Lower lobe of right lung (tissue), 2 donors: ENCODE measurements around the gene APOA4. TPM values are rescaled to one million over a fixed set of nuclear protein-coding genes. Genes with fewer than 3 reads are reported as not detected.

Experiments used
- ATAC-seq, 2 donors: fragments of 200-7000 bp; cut with Tn5 transposase; one replicate each; pipeline ENCODE4 v1.9.1; 2020 to 2022; ENCODE audit warnings: mild to moderate bottlenecking in 2 of 2, moderate library complexity in 2 of 2
- DNase-seq: peaks from one replicate; pipeline ENCODE4 v3.0.0-alpha.2; 2020
- H3K27ac ChIP-seq: fragments of 200-600 bp; one replicate; pipeline ENCODE4 v1.8.0; 2022
- H3K27me3 ChIP-seq: fragments of 200-600 bp; one replicate; pipeline ENCODE4 v1.8.0; 2022; ENCODE audit warnings: low read depth
- H3K36me3 ChIP-seq: fragments of 200-600 bp; one replicate; pipeline ENCODE4 v1.8.0; 2022; ENCODE audit warnings: mild to moderate bottlenecking
- H3K4me1 ChIP-seq: fragments of 200-600 bp; one replicate; pipeline ENCODE4 v1.8.0; 2022
- H3K4me3 ChIP-seq: fragments of 200-600 bp; one replicate; pipeline ENCODE4 v1.8.0; 2022; ENCODE audit warnings: mild to moderate bottlenecking
- H3K9me3 ChIP-seq: fragments of 200-600 bp; one replicate; pipeline ENCODE4 v1.8.0; 2022
- intact Hi-C: fragments of 100-400 bp; cut with DNase I; formaldehyde crosslinking; loops from one replicate; pipeline ENCODE4 v1.11.0; 2022
- total RNA-seq: library from RNA; stranded (reverse); fragmentation: NEBNext Ultra II Directional; extraction: Animal tissue kit (Norgen Biotek cat#: 25700); gene quantifications from one replicate; pipeline ENCODE4 v1.2.1, GENCODE V29; 2021
- TF ChIP-seq, protein P1 (sequence below): fragments of 200-600 bp; IDR thresholded peaks from one replicate; pipeline ENCODE4 v1.8.0; 2022; ENCODE audit warnings: antibody characterized with exemption, mild to moderate bottlenecking
- donor health status: DM: no; HTN: yes; CAD: no; lungs with severe emphysema.

The APOA4 gene
- total RNA-seq, 1 donor from 2014 or later, result not detected

DNA sequence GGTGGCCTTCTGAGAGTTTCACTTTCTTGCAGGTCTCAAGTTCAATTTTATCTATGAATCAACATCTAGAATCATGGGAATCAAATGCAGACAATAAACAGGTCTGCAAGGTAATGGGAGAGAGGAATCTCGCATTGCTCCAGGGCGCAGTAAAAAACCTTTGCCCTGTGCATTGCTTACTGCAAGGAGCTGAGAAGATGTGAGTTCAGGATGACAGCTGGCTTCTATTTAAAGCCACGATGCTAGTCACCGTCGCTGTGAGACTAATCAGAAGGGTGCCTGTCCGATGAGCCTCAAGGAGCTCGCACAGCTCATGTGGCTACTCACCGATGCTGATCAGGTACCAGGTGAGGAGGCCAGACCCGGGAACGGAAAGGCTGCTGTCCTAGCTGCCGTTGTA is 44.5 kb upstream of the APOA4 start:
- peaks cover 100% of the 10 kb centered on the region for H3K36me3 ChIP-seq
- no peak overlapping the region for H3K27ac ChIP-seq
- no peak for DNase-seq
- no peaks in the 10 kb centered on the region for H3K4me1 ChIP-seq
- H3K27me3 ChIP-seq, result no peaks in the 10 kb centered on the region
- intact Hi-C loops, result no loop called here
- ATAC-seq, result no peak
- TF ChIP-seq, protein P1, sequence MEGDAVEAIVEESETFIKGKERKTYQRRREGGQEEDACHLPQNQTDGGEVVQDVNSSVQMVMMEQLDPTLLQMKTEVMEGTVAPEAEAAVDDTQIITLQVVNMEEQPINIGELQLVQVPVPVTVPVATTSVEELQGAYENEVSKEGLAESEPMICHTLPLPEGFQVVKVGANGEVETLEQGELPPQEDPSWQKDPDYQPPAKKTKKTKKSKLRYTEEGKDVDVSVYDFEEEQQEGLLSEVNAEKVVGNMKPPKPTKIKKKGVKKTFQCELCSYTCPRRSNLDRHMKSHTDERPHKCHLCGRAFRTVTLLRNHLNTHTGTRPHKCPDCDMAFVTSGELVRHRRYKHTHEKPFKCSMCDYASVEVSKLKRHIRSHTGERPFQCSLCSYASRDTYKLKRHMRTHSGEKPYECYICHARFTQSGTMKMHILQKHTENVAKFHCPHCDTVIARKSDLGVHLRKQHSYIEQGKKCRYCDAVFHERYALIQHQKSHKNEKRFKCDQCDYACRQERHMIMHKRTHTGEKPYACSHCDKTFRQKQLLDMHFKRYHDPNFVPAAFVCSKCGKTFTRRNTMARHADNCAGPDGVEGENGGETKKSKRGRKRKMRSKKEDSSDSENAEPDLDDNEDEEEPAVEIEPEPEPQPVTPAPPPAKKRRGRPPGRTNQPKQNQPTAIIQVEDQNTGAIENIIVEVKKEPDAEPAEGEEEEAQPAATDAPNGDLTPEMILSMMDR, result no peak
- no peaks in the 10 kb centered on the region for H3K9me3 ChIP-seq
- H3K4me3 ChIP-seq, result no peak overlapping the region

DNA sequence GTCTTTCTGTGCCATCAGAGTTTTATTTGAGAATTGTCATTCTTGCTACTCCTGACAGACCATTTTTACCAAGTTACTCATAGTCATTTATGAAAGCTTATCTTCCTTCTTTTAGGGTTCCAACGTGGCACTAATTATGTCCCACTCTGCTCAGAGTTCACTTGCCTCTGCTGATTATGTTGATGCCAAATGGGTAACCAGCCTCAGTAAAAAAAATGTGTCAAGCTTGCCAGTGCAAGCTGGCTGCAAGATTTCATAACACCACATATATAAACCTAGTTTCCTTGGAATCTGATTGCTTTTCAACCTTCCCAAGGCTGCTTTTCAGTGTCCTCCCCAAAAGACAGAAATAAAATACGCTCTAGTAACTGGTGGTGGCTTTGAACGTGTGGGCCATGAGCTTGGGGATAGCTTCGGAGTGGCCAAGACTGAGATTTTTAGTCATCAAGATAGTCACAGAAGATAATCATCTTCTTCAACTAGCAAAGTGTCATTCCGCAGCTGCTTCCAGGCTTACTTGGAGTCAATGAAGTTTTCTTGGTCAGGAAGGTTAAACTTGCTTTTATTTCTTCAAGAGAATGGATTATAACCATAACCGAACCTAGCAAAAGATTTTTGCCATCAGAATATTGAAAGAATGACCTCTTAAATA is 43.8 kb upstream of the APOA4 start:
- H3K27me3 ChIP-seq, result no peaks in the 10 kb centered on the region
- no peak overlapping the region for H3K27ac ChIP-seq
- intact Hi-C loops, result no loop called here
- no peak overlapping the region for H3K4me3 ChIP-seq
- no peak for DNase-seq
- H3K36me3 ChIP-seq, result peaks cover 100% of the 10 kb centered on the region
- TF ChIP-seq, protein P1, result no peak
- H3K9me3 ChIP-seq, result no peaks in the 10 kb centered on the region
- no peaks in the 10 kb centered on the region for H3K4me1 ChIP-seq
- ATAC-seq, result no peak

DNA sequence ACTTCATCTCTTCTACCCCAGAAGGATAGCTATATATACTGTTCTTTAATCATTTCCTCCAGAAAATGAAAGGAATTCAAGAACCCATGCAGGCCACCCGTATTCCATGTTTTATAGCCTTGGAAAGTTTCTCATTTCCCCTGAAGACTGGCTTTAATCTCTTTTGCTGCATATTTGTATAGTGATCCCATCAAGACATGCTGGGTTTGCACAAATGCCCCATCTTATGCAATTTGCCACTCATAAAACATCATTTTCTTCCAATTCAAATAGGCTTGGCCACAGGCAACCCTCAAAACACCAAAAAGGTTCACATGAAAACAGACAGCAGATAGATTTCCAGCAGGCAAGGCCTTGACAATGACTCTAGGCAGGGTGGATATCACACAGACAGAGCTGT is 42.6 kb upstream of the APOA4 start:
- H3K9me3 ChIP-seq, result no peaks in the 10 kb centered on the region
- no peak overlapping the region for H3K4me3 ChIP-seq
- no peaks in the 10 kb centered on the region for H3K4me1 ChIP-seq
- peaks cover 100% of the 10 kb centered on the region for H3K36me3 ChIP-seq
- DNase-seq (no peak), ATAC-seq (no peak)
- H3K27ac ChIP-seq, result no peak overlapping the region
- intact Hi-C loops, result no loop called here
- H3K27me3 ChIP-seq, result no peaks in the 10 kb centered on the region
- TF ChIP-seq, protein P1, result no peak

DNA sequence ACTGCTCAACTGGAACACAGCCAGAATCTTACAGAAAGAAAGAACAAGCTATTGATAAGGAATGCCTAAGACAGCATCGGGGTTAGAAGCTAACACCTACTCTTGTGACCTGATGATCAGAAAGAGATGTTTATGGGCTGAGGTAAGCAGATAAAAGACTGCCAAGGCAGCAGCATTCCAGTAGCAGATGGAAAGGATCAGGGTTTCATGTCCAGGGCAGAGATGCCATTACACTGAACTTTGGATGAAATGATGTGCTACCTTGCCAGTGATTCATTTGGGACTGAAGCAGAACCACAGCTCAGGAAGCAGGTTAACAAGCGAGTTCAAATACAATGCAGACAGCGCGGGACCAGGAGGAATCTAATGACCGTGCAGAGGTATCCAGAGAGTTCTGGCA is 41.4 kb upstream of the APOA4 start:
- DNase-seq, result no peak
- intact Hi-C loops, result no loop called here

DNA sequence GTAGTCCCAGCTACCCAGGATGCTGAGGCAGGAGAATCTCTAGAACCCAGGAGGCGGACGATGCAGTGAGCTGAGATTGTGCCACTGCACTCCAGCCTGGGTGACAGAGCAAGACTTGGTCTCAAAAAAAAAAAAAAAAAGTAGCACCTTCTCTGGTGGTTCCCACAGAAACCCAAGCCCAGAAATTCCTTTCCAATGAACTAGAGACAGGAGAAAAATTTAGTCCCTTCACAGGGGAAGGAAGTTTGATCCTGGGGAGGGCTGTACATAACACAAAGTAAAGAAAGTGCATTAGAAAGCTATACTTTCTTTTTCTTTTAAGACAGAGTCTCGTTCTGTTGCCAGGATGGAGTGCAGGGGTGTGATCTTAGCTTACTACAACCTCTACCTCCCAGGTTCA is 39.8 kb upstream of the APOA4 start:
- intact Hi-C loops, result no loop called here
- DNase-seq, result no peak
- Histone ChIP-seq H3K4me3 (no peak overlapping the region), H3K9me3 (no peaks in the 10 kb centered on the region), H3K36me3 (peaks cover 100% of the 10 kb centered on the region), H3K4me1 (no peaks in the 10 kb centered on the region), H3K27me3 (no peaks in the 10 kb centered on the region), H3K27ac (no peak overlapping the region)
- ATAC-seq, result no peak
- TF ChIP-seq, protein P1, result no peak

More for the DNA sequence above, 41.4 kb upstream of the APOA4 start:
- Histone ChIP-seq H3K9me3 (no peaks in the 10 kb centered on the region), H3K4me3 (no peak overlapping the region), H3K36me3 (peaks cover 100% of the 10 kb centered on the region), H3K27ac (no peak overlapping the region), H3K4me1 (no peaks in the 10 kb centered on the region), H3K27me3 (no peaks in the 10 kb centered on the region)
- TF ChIP-seq, protein P1, result no peak
- no peak for ATAC-seq
